ENCODE results near the gene INPP5E.
A peak's percentile ranks its signal among the peaks of the same experiment; 100 is the strongest.

DNA sequence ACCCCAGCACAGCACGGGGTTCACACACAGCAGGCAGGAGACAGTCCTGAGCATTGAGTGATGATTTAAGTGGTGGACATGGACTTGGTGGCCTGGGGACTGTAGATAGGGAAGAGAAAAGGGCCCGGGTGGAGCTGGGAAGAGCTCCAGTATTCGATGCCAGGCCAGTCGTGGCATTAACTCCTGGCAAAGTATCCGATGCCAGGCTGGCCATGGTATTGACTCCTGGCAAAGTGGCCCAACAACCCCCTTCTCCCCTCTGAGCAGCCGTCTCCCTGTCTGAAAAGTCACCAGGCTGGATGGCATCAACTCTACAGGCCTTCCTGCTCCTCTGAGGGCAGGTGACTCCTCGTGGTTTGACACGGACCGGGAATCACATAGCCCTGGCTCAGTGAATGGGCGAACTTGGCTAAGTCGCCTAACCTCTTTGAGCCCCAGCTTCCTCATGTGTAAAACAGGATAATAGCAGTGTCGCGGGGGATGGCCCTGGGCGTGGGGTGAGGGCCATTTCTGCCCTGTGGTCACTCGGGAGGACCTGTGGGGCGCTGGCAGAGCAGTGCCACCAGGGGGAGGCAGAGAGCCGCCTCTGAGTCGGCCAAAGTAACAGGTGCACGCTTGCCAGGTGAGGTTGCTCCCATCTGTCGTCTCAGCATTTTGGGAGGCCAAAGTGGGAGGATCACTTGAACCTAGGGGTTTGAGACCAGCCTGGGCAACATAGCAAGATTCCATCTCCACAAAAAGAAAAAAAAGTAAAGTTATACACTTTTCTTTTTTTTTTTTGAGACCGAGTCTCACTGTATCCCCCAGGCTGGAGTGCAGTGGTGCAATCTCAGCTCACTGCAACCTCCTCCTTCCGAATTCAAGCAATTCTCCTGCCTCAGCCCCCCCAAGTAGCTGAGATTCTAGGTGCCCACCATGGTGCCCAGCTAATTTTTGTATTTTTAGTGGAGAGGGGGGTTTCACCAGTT lies 48.9 kb upstream of the INPP5E start:
- TF ChIP-seq, protein P1, sequence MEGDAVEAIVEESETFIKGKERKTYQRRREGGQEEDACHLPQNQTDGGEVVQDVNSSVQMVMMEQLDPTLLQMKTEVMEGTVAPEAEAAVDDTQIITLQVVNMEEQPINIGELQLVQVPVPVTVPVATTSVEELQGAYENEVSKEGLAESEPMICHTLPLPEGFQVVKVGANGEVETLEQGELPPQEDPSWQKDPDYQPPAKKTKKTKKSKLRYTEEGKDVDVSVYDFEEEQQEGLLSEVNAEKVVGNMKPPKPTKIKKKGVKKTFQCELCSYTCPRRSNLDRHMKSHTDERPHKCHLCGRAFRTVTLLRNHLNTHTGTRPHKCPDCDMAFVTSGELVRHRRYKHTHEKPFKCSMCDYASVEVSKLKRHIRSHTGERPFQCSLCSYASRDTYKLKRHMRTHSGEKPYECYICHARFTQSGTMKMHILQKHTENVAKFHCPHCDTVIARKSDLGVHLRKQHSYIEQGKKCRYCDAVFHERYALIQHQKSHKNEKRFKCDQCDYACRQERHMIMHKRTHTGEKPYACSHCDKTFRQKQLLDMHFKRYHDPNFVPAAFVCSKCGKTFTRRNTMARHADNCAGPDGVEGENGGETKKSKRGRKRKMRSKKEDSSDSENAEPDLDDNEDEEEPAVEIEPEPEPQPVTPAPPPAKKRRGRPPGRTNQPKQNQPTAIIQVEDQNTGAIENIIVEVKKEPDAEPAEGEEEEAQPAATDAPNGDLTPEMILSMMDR (IDR thresholded peaks at IDR 0.05 in 8 of 11, conservative IDR thresholded peaks at IDR 0.05 in 3 of 11): peak; percentile 97 to 99 (median 98)
- TF ChIP-seq POLR2A (IDR thresholded peaks at IDR 0.05): no peak
